SK-N-SH (cell line): ENCODE results near the gene AVPI1.

ENCODE experiments used
- GABPA ChIP-seq: IDR thresholded peaks from 2 replicates; pipeline ENCODE4 v1.4.0; 2012; ENCODE audit warnings: low read depth, mild to moderate bottlenecking
- POLR2AphosphoS5 ChIP-seq: IDR thresholded peaks from 2 replicates; pipeline ENCODE4 v1.6.1; 2012; ENCODE audit warnings: low read depth, low read length
- TF ChIP-seq, protein P1 (sequence below): fragments of 200-600 bp; sonication (generic); IDR thresholded peaks from 2 replicates; pipeline ENCODE4 v1.6.1; 2017; ENCODE audit warnings: antibody characterized with exemption, mild to moderate bottlenecking, moderate library complexity

DNA sequence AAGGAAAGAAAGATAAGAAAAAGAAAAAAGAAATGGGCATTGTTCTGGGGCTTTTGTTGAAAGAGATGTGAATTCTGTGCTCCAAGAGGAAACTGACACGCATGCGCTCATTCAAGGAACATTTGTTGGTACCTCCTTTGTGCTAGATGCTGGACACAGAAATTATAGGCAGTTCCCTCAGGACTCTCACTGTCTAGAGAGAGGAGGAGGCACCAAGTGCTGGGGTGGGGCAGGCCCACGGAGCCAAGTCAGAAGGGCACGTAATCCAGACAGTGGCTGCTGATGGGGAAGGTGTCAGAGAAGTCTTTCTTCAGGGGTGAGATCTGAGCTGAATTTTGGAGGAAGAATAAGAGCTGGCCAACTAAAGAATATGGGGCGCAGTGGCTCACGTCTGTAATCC is 47.0 kb upstream of the AVPI1 start:
- TF ChIP-seq, protein P1, sequence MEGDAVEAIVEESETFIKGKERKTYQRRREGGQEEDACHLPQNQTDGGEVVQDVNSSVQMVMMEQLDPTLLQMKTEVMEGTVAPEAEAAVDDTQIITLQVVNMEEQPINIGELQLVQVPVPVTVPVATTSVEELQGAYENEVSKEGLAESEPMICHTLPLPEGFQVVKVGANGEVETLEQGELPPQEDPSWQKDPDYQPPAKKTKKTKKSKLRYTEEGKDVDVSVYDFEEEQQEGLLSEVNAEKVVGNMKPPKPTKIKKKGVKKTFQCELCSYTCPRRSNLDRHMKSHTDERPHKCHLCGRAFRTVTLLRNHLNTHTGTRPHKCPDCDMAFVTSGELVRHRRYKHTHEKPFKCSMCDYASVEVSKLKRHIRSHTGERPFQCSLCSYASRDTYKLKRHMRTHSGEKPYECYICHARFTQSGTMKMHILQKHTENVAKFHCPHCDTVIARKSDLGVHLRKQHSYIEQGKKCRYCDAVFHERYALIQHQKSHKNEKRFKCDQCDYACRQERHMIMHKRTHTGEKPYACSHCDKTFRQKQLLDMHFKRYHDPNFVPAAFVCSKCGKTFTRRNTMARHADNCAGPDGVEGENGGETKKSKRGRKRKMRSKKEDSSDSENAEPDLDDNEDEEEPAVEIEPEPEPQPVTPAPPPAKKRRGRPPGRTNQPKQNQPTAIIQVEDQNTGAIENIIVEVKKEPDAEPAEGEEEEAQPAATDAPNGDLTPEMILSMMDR, result no peak
- TF ChIP-seq GABPA (no peak), POLR2AphosphoS5 (no peak)
